ENCODE data around the gene RHAG. TPM values are rescaled to one million over a fixed set of nuclear protein-coding genes. Genes with fewer than 3 reads are reported as not detected.

Gene RHAG
- total RNA-seq, 1 donor from 2014 or later = 2.5 TPM

DNA sequence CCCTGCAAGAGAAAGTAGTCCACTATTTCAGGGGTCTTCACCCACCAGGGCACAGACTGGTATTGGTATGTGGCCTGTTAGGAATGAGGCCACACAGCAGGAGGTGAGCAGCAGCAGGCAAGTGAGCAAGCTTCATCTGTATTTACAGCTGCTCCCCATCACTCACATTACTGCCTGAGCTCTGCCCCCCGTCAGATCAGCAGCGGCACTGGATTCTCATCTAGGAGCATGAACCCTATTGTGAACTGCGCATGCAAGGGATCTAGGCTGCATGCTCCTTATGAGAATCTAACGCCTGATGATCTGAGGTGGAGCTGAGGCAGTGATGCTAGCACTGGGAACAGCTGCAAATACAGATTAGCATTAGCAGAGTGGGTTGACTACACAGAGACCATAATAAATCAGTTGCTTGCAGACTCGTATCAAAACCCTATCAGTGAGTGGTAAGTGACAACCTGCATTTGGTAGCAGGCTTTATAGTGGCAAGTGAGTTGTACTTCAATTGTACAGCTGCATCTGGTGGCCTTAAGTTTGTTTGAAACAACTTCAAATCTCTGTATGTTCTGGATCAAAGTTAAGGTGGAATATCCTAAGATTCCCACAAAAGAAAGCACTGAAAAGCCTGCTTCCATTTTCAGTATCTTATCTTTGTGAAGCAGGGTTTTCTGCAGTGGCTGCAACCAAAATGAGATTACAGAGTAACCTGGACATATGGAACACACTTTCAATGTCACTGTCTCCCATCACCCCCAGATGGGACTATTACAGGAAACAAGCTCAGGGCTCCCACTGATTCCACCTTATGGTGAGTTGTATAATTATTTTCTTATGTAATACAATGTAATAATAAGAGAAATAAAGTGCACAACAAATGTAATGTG, 73.4 kb downstream of the RHAG start:
- no peak overlapping the region for H3K27ac ChIP-seq
- intact Hi-C loops (cut with DNase I) = no loop called here

DNA sequence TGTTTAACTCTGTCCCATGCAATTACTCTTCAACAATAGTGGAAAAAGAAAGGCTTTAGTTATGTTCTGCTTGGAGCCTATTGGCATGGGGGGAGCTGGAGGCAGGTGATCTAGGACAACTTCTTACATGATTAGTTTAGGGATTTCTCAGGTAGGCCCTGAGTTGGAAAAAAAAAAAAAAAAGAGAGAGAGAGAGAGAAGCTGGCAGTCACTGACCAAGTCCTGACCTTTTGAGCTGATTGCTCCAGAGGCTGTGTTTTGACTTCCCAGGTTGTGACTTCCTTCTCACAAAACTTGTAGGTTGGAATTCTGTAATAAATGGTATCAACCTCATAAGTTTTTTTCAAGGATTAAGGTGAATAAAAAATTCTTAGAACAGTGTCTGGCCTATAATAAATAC, 78.4 kb downstream of the RHAG start:
- Histone ChIP-seq H3K36me3 (no peaks in the 10 kb centered on the region), H3K4me3 (no peak overlapping the region), H3K27ac (no peak overlapping the region), H3K4me1 (peaks cover 5% of the 10 kb centered on the region), H3K9me3 (no peaks in the 10 kb centered on the region), H3K27me3 (no peaks in the 10 kb centered on the region)
- intact Hi-C loops (cut with DNase I) = no loop called here
- no peak for DNase-seq (ENCODE audit: extremely low spot score in 2 of 2)
- no peak for TF ChIP-seq POLR2AphosphoS5 (IDR thresholded peaks at IDR 0.05; ENCODE audit: insufficient read depth in 1 of 2, low read depth in 1 of 2)
- TF ChIP-seq, protein P1, sequence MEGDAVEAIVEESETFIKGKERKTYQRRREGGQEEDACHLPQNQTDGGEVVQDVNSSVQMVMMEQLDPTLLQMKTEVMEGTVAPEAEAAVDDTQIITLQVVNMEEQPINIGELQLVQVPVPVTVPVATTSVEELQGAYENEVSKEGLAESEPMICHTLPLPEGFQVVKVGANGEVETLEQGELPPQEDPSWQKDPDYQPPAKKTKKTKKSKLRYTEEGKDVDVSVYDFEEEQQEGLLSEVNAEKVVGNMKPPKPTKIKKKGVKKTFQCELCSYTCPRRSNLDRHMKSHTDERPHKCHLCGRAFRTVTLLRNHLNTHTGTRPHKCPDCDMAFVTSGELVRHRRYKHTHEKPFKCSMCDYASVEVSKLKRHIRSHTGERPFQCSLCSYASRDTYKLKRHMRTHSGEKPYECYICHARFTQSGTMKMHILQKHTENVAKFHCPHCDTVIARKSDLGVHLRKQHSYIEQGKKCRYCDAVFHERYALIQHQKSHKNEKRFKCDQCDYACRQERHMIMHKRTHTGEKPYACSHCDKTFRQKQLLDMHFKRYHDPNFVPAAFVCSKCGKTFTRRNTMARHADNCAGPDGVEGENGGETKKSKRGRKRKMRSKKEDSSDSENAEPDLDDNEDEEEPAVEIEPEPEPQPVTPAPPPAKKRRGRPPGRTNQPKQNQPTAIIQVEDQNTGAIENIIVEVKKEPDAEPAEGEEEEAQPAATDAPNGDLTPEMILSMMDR (IDR thresholded peaks at IDR 0.05) = no peak
- TF ChIP-seq POLR2A (IDR thresholded peaks at IDR 0.05) = no peak

More for the DNA sequence above, 73.4 kb downstream of the RHAG start:
- no peaks in the 10 kb centered on the region for H3K4me1 ChIP-seq
- H3K9me3 ChIP-seq = no peaks in the 10 kb centered on the region
- no peak overlapping the region for H3K4me3 ChIP-seq
- H3K27me3 ChIP-seq = no peaks in the 10 kb centered on the region
- TF ChIP-seq, protein P1 (IDR thresholded peaks at IDR 0.05) = no peak
- no peak for TF ChIP-seq POLR2AphosphoS5 (IDR thresholded peaks at IDR 0.05; ENCODE audit: insufficient read depth in 1 of 2, low read depth in 1 of 2)
- no peak for TF ChIP-seq POLR2A (IDR thresholded peaks at IDR 0.05)
- H3K36me3 ChIP-seq = no peaks in the 10 kb centered on the region
- no peak for DNase-seq (ENCODE audit: extremely low spot score in 2 of 2)

DNA sequence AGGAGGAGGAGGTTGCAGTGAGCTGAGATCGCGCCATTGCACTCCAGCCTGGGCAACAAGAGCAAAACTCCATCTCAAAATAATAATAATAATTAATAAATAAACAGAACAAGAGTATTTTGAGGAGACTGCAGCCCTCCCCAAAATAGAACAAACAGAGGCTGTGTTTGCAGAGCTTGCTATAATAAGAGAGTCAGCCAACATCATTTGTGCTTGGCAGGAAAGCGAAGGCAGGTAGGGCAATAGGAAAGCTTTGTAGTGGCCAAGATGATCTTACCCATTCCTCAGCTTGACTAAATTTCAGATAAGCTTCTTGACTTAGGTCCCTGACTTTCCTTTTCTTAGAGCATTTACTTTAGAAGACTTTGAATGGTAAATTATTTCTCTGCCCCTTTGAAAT, 79.5 kb downstream of the RHAG start:
- intact Hi-C loops (cut with DNase I) = no loop called here
- no peaks in the 10 kb centered on the region for H3K36me3 ChIP-seq
- no peak overlapping the region for H3K4me3 ChIP-seq
- TF ChIP-seq POLR2AphosphoS5 (IDR thresholded peaks at IDR 0.05; ENCODE audit: insufficient read depth in 1 of 2, low read depth in 1 of 2) = no peak
- no peak for TF ChIP-seq POLR2A (IDR thresholded peaks at IDR 0.05)
- no peak for DNase-seq (ENCODE audit: extremely low spot score in 2 of 2)
- H3K9me3 ChIP-seq = no peaks in the 10 kb centered on the region
- no peaks in the 10 kb centered on the region for H3K27me3 ChIP-seq
- H3K4me1 ChIP-seq = peaks cover 8% of the 10 kb centered on the region
- no peak overlapping the region for H3K27ac ChIP-seq

DNA sequence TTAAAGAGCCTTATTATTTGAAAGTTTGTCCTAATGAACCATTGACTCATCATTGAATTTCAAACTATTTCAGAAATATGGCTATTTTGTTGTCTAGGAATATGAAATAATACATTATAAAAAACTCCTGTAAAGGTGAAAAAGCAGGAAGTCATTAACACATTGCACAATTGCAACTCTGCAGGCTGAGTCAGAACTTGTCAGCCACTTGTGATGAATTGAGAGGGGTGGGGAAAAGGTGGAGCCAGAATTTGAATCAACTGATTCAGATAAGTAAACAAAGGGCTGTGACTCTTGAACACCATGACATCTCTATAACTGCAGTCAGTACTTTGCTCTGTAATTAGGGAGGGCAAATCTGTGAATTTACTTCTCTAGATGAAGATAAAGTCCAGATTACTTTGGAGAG, 80.2 kb downstream of the RHAG start:
- H3K27ac ChIP-seq = no peak overlapping the region
- DNase-seq (ENCODE audit: extremely low spot score in 2 of 2) = no peak
- no peaks in the 10 kb centered on the region for H3K27me3 ChIP-seq
- TF ChIP-seq POLR2A (IDR thresholded peaks at IDR 0.05) (no peak), POLR2AphosphoS5 (IDR thresholded peaks at IDR 0.05; ENCODE audit: insufficient read depth in 1 of 2, low read depth in 1 of 2) (peak in 1 of 2 donors; percentile 91)
- TF ChIP-seq, protein P1 (IDR thresholded peaks at IDR 0.05) = no peak
- H3K36me3 ChIP-seq = no peaks in the 10 kb centered on the region
- H3K4me3 ChIP-seq = no peak overlapping the region
- H3K9me3 ChIP-seq = no peaks in the 10 kb centered on the region
- intact Hi-C loops (cut with DNase I) = no loop called here
- H3K4me1 ChIP-seq = peaks cover 14% of the 10 kb centered on the region

DNA sequence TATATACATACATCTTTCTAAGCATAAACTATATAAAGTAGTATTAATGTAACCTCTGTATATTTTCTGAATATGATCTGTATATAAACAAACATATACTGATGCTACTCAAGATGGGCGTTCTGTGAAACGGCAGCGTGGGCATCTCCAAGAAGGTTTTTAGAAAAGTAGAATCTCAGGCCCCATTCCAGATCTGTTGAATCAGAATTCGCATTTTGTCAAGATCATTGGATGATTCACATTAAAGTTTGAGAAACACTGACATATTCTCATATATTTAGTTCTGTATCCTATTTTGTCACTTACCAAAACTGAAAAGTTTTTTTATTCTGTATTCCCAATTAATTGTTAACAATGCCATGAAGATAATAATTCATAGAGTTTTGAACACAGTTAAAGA, 80.7 kb downstream of the RHAG start:
- Histone ChIP-seq H3K27me3 (no peaks in the 10 kb centered on the region), H3K27ac (no peak overlapping the region), H3K4me3 (no peak overlapping the region), H3K36me3 (no peaks in the 10 kb centered on the region), H3K9me3 (no peaks in the 10 kb centered on the region), H3K4me1 (peaks cover 14% of the 10 kb centered on the region)
- no peak for TF ChIP-seq POLR2AphosphoS5 (IDR thresholded peaks at IDR 0.05; ENCODE audit: insufficient read depth in 1 of 2, low read depth in 1 of 2)
- TF ChIP-seq, protein P1 (IDR thresholded peaks at IDR 0.05) = no peak
- DNase-seq (ENCODE audit: extremely low spot score in 2 of 2) = no peak
- intact Hi-C loops (cut with DNase I) = no loop called here

Other genes starting within 250 kb of the RHAG start
- 11.0 TPM for gene MMUT, start 173.6 kb downstream of the RHAG start, total RNA-seq
- gene CENPQ, start 173.5 kb downstream of the RHAG start, total RNA-seq = 1.7 TPM
- gene GLYATL3, start 136.9 kb downstream of the RHAG start, total RNA-seq = not detected
- gene C6orf141, start 86.2 kb downstream of the RHAG start, total RNA-seq = 14.2 TPM
- gene CRISP2, start 76.7 kb upstream of the RHAG start, total RNA-seq = not detected
- gene CRISP3, start 107.5 kb upstream of the RHAG start, total RNA-seq = 19.2 TPM
- gene PGK2, start 150.4 kb upstream of the RHAG start, total RNA-seq = not detected
- gene CRISP1, start 229.7 kb upstream of the RHAG start, total RNA-seq = not detected